ENCODE measurements around the gene XYLT1.

The XYLT1 gene

GRCh38 chr16:17475104-17475503, 4.3 kb upstream of the XYLT1 start:
- DNase-seq (ENCODE audit: low spot score) = no peak
- in situ Hi-C loops (cut with MboI; ENCODE audit: low sequenced_read_pairs, unreplicated experiment) = loop anchor here (10.0 kb wide), 1 partner anchor 210 kb away; no protein-coding TSS in a partner anchor
- TF ChIP-seq CTCF (IDR thresholded peaks at IDR 0.05; ENCODE audit: borderline replicate concordance, control extremely low read depth, extremely low read depth, insufficient read depth, missing control alignments) = no peak

GRCh38 chr16:17474572-17474971, 3.8 kb upstream of the XYLT1 start:
- in situ Hi-C loops (cut with MboI; ENCODE audit: low sequenced_read_pairs, unreplicated experiment) = loop anchor here (10.0 to 25.0 kb wide), 3 partner anchors 210 to 612 kb away; no protein-coding TSS in a partner anchor
- no peak for TF ChIP-seq CTCF (IDR thresholded peaks at IDR 0.05; ENCODE audit: borderline replicate concordance, control extremely low read depth, extremely low read depth, insufficient read depth, missing control alignments)
- no peak for DNase-seq (ENCODE audit: low spot score)

DNA sequence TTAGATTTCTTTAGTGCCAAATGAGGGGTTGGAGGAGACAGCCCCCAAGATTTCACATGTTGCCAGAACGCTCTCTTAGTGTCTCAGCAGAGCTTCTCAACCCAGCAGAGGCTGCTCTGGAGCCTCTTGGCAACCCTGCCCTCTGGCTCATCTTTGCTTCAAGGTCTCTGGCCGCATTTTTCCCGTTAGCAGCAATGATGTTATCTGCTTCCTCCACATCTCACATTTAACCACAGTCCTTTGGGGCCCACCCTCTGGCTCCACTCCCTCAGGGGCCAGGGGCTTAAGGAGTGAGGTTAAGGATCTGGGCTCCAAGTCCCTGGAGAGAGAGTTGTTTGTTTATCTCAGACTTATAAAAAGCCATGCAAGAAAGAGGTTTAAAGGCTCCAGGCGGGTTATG, 3.3 kb upstream of the XYLT1 start:
- in situ Hi-C loops (cut with MboI; ENCODE audit: low sequenced_read_pairs, unreplicated experiment) = loop anchor here (10.0 to 25.0 kb wide), 3 partner anchors 209 to 612 kb away; no protein-coding TSS in a partner anchor
- no peak for DNase-seq (ENCODE audit: low spot score)

DNA sequence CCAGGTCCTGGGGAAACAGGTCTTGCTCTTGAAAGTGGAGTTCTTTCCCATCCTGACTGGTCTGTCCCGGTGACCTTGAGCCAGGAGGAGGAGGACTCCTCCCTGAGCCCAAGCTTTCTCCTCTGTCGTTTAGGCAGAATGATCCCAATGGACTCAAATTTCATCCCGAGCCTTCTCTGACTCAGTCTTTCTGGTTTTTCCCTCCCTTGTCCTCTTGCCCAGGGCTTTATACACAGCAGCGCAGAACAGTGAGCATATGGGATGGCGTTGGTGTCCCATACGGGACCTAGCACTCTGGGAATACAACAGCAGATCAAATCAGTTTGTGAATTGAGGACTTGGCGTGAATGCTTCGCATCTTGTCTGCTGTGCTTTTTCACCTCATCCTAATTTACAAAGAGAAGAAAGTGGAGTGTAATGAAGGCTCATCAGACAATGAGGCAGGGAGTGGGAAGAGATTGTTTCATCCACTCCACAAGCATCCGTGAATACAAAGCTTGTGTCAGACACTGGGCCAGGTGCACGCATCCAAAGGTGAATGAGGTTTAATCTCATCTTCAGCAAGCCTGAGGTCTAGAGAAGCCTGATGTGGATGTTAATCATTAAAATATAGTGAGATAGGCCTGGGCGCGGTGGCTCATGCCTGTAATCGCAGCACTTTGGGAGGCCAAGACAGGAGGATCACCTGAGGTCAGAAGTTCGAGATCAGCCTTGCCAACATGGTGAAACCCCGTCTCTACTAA, 1.1 kb upstream of the XYLT1 start:
- no peak for DNase-seq (ENCODE audit: low spot score)
- in situ Hi-C loops (cut with MboI; ENCODE audit: low sequenced_read_pairs, unreplicated experiment) = loop anchor here (10.0 to 25.0 kb wide), 3 partner anchors 207 to 610 kb away; no protein-coding TSS in a partner anchor
- no peak for TF ChIP-seq CTCF (IDR thresholded peaks at IDR 0.05; ENCODE audit: borderline replicate concordance, control extremely low read depth, extremely low read depth, insufficient read depth, missing control alignments)

More for the DNA sequence above, 3.3 kb upstream of the XYLT1 start:
- no peak for TF ChIP-seq CTCF (IDR thresholded peaks at IDR 0.05; ENCODE audit: borderline replicate concordance, control extremely low read depth, extremely low read depth, insufficient read depth, missing control alignments)

DNA sequence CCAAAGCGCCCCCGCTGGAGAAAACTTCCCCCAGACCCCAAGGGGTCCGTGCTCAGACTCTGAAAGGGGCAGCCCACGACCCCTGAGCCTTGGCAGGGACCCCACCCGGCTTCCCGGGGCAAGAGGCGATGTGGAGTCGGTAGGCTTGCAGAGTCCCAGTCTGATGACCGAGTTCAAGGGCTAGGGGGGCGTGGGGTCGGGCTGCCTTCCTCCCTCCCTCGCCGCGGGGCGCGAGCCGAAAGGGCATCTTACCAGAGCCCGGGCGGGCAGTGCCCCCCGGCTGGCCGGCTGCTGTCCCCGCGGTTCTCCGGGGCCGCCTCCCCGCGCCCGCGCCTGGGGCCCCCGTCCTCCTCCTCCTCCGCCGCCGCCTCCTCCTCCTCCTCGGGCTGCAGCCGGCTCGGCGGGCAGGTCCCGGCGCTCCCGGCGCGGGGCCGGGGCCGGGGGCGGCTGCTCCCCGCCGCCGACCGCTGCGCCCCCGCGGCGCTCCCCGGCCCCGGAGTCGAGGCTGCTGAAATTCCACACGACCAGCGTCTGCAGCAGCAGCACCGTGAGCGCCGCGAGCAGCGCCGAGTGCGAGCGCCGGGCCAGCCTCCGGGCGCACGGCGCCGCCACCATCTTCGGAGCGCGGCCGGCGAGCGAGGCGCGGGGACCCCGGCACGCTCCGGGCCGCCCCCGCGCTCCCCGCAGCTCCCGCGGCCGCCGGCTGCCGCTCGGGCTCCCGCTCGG, 415 bp downstream of the XYLT1 start:
- TF ChIP-seq CTCF (IDR thresholded peaks at IDR 0.05; ENCODE audit: borderline replicate concordance, control extremely low read depth, extremely low read depth, insufficient read depth, missing control alignments) = no peak
- DNase-seq (ENCODE audit: low spot score) = no peak
- in situ Hi-C loops (cut with MboI; ENCODE audit: low sequenced_read_pairs, unreplicated experiment) = loop anchor here (10.0 to 25.0 kb wide), 3 partner anchors 206 to 608 kb away; no protein-coding TSS in a partner anchor

DNA sequence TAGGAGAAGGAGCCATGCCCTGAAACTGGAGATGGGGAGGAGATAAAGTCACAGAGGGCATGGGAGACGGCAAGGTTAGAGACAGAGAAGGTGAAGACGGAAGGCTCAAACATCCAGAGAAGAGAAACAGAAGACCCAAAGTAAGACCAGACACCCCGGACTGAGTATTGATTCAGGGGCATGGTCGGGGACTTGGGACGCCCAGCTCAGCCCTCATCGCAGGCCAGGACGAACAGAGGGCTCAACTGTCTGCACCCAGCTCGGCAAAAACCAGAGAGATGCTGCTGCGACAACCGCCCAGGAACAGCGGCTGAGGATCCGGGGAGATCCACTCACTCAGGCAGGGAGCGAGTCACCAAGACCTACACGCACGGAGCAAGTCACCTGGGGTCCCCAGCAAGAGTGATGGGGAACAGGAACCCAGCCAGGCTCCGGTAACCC, 999 bp downstream of the XYLT1 start:
- in situ Hi-C loops (cut with MboI; ENCODE audit: low sequenced_read_pairs, unreplicated experiment) = loop anchor here (10.0 to 25.0 kb wide), 3 partner anchors 205 to 607 kb away; no protein-coding TSS in a partner anchor
- no peak for TF ChIP-seq CTCF (IDR thresholded peaks at IDR 0.05; ENCODE audit: borderline replicate concordance, control extremely low read depth, extremely low read depth, insufficient read depth, missing control alignments)
- no peak for DNase-seq (ENCODE audit: low spot score)
